OCI-LY3 (cell line): ENCODE measurements around the gene HERC4.

ENCODE experiments used
- H2AFZ ChIP-seq: fragments of 200-600, 300-600 bp; shearing (Covaris generic); 2 replicates; pipeline ENCODE4 v1.6.0; 2014; ENCODE audit warnings: antibody characterized with exemption, low read depth, low read length
- H3K27ac ChIP-seq: fragments of 200-600, 300-600 bp; sonication (generic); 2 replicates; pipeline ENCODE4 v1.5.1; 2014; ENCODE audit warnings: mild to moderate bottlenecking, low read length, moderate library complexity, mixed read lengths
- H3K27me3 ChIP-seq: fragments of 200-600, 300-600 bp; sonication (generic); 2 replicates; pipeline ENCODE4 v1.6.1; 2014; ENCODE audit warnings: low read depth, low read length, mixed read lengths
- H3K36me3 ChIP-seq: fragments of 200-600, 300-600 bp; sonication (generic); replicated peaks from 2 replicates; pipeline ENCODE3; 2014; ENCODE audit warnings: low read depth, low read length, mixed read lengths
- H3K4me1 ChIP-seq: fragments of 300-600, 200-600 bp; sonication (generic); 2 replicates; pipeline ENCODE4 v1.6.1; 2014; ENCODE audit warnings: low read length, mixed read lengths
- H3K4me2 ChIP-seq: fragments of 200-600, 300-600 bp; sonication (generic); 2 replicates; pipeline ENCODE4 v1.6.1; 2014; ENCODE audit warnings: low read length, mixed read lengths
- H3K4me3 ChIP-seq: fragments of 300-600, 200-600 bp; sonication (generic); 2 replicates; pipeline ENCODE4 v1.5.1; 2014; ENCODE audit warnings: antibody characterized with exemption, mild to moderate bottlenecking, low read length, moderate library complexity
- H3K79me2 ChIP-seq: fragments of 300-600, 200-600 bp; shearing (Covaris generic); 2 replicates; pipeline ENCODE4 v1.6.1; 2014; ENCODE audit warnings: mild to moderate bottlenecking, low read length, mixed read lengths
- H3K9ac ChIP-seq: fragments of 300-600, 200-600 bp; shearing (Covaris generic); 2 replicates; pipeline ENCODE4 v1.6.0; 2014; ENCODE audit warnings: mild to moderate bottlenecking, low read length, moderate library complexity
- H3K9me3 ChIP-seq: fragments of 200-600, 300-600 bp; shearing (Covaris generic); 2 replicates; pipeline ENCODE4 v1.6.1; 2014; ENCODE audit warnings: low read length, mixed read lengths; ENCODE audit not compliant: insufficient read depth
- H4K20me1 ChIP-seq: fragments of 200-600, 300-600 bp; sonication (generic); 2 replicates; pipeline ENCODE4 v1.6.1; 2016; ENCODE audit warnings: low read length, mixed read lengths; ENCODE audit not compliant: insufficient read depth
- CTCF ChIP-seq: fragments of 200-600, 300-600 bp; sonication (generic); IDR thresholded peaks from 2 replicates; pipeline ENCODE4 v1.5.1; 2014; ENCODE audit warnings: antibody characterized with exemption, low read length, low read depth
- EZH2phosphoT487 ChIP-seq: fragments of 200-600 bp; shearing (Covaris generic); IDR thresholded peaks from 2 replicates; pipeline ENCODE4 v1.6.1; 2018; ENCODE audit warnings: antibody characterized with exemption, mixed run types, low read depth

The HERC4 gene

GRCh38 chr10:68047122-68047521 is 28.0 kb downstream of the HERC4 start:
- no peak overlapping the region for H3K9ac ChIP-seq
- no peak overlapping the region for H3K4me2 ChIP-seq
- no peaks in the 10 kb centered on the region for H3K9me3 ChIP-seq
- no peaks in the 10 kb centered on the region for H3K79me2 ChIP-seq
- no peak for TF ChIP-seq EZH2phosphoT487
- no peak for TF ChIP-seq CTCF
- no peak overlapping the region for H2AFZ ChIP-seq
- no peak overlapping the region for H3K4me3 ChIP-seq
- H4K20me1 ChIP-seq: no peaks in the 10 kb centered on the region
- H3K27ac ChIP-seq: no peak overlapping the region
- no peaks in the 10 kb centered on the region for H3K36me3 ChIP-seq
- H3K27me3 ChIP-seq: no peaks in the 10 kb centered on the region
- peaks cover 16% of the 10 kb centered on the region for H3K4me1 ChIP-seq

- H2AFZ ChIP-seq: no peak overlapping the region
- H4K20me1 ChIP-seq: no peaks in the 10 kb centered on the region
- no peaks in the 10 kb centered on the region for H3K79me2 ChIP-seq
- H3K4me1 ChIP-seq: peaks cover 16% of the 10 kb centered on the region
- no peak overlapping the region for H3K4me2 ChIP-seq
- H3K27ac ChIP-seq: no peak overlapping the region
- H3K9me3 ChIP-seq: no peaks in the 10 kb centered on the region
- H3K27me3 ChIP-seq: no peaks in the 10 kb centered on the region
- H3K36me3 ChIP-seq: no peaks in the 10 kb centered on the region
- no peak overlapping the region for H3K9ac ChIP-seq
- no peak overlapping the region for H3K4me3 ChIP-seq
- TF ChIP-seq CTCF (no peak), EZH2phosphoT487 (no peak)
These were observed 28.4 kb downstream of the HERC4 start for GRCh38 chr10:68046642-68047041.

- TF ChIP-seq CTCF: no peak
- Histone ChIP-seq H2AFZ (no peak overlapping the region), H3K79me2 (no peaks in the 10 kb centered on the region)
These were observed 32.1 kb downstream of the HERC4 start for GRCh38 chr10:68043030-68043429.

GRCh38 chr10:68032113-68032512 is 43.0 kb downstream of the HERC4 start:
- H3K4me2 ChIP-seq: no peak overlapping the region
- no peak overlapping the region for H3K4me3 ChIP-seq
- H2AFZ ChIP-seq: no peak overlapping the region
- no peaks in the 10 kb centered on the region for H3K9me3 ChIP-seq
- no peaks in the 10 kb centered on the region for H3K27me3 ChIP-seq
- no peak overlapping the region for H3K9ac ChIP-seq
- H3K79me2 ChIP-seq: no peaks in the 10 kb centered on the region
- no peaks in the 10 kb centered on the region for H3K4me1 ChIP-seq
- no peak for TF ChIP-seq CTCF
- no peak for TF ChIP-seq EZH2phosphoT487
- no peak overlapping the region for H3K27ac ChIP-seq
- no peaks in the 10 kb centered on the region for H3K36me3 ChIP-seq
- no peaks in the 10 kb centered on the region for H4K20me1 ChIP-seq

More at GRCh38 chr10:68043030-68043429, 32.1 kb downstream of the HERC4 start:
- H3K9ac ChIP-seq: no peak overlapping the region
- no peak overlapping the region for H3K4me3 ChIP-seq
- H3K27ac ChIP-seq: peak overlapping the region; percentile 30; the same call in 1 of the 2 replicates
- H3K4me2 ChIP-seq: peak overlapping the region; percentile 14; the same call in 1 of the 2 replicates
- H3K36me3 ChIP-seq: no peaks in the 10 kb centered on the region
- peaks cover 16% of the 10 kb centered on the region for H3K4me1 ChIP-seq
- no peaks in the 10 kb centered on the region for H3K27me3 ChIP-seq
- H4K20me1 ChIP-seq: no peaks in the 10 kb centered on the region
- H3K9me3 ChIP-seq: no peaks in the 10 kb centered on the region
